Mammary epithelial cell (primary cell): ENCODE data around the gene CELSR1.

Experiments
- CTCF ChIP-seq, 2 donors: IDR thresholded peaks in 1 of 2; conservative IDR thresholded peaks in 1 of 2; 2 replicates each; pipeline ENCODE4 v1.5.1; 2011 to 2012; ENCODE audit warnings: inconsistent platforms in 2 of 2, low read length in 2 of 2, mild to moderate bottlenecking in 2 of 2, control low read depth in 1 of 2, low read depth in 1 of 2; ENCODE audit not compliant: insufficient read depth in 1 of 2; ENCODE audit errors: extremely low read depth in 1 of 2
- EZH2 ChIP-seq: IDR thresholded peaks from 2 replicates; pipeline ENCODE4 v1.6.1; 2012; ENCODE audit warnings: low read length, inconsistent platforms, borderline replicate concordance

GRCh38 chr22:46514592-46515207 is 22.7 kb downstream of the CELSR1 start:
- TF ChIP-seq CTCF (conservative IDR thresholded peaks at IDR 0.05 in 1 of 2, IDR thresholded peaks at IDR 0.05 in 1 of 2; ENCODE audit: extremely low read depth in 1 of 2, insufficient read depth in 1 of 2, low read depth in 1 of 2, low read length in 2 of 2): no peak
- no peak for TF ChIP-seq EZH2
